ENCODE measurements around the gene MOGAT3.

DNA sequence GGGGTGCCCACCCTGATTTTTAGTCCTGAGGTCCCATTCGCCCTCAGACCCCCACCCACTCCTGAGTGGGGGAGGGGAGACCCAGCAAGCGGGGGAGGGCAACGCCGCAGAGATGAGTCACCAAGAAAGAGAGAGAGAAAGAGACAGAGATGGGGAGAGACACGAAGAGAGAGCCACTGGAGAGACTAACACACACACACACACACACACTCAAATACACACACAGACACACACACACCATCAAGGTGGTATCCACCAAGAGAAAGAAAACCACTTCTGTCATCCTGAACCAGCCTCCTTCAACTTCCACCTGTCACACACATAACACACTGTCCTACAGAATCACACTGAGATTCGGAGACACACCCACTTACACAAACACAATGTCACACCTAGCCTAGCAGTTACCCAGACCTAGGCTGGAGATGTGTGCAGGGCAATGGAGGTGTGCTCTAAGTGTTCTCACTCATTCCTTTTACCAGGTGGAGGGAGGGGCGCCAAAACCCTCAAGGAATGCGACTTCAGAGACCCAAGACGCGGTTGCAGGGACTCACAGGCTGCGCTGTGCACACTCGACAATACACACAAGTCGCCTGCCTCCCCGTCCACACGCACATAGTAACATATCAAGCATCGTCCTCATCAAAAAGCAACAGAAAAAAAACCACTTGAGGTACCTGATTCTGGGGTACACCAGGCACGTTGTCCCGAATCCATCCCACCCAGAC lies 31.6 kb downstream of the MOGAT3 start:
- no peak for TF ChIP-seq CTCF (conservative IDR thresholded peaks at IDR 0.05)
- no peak for TF ChIP-seq EZH2 (IDR thresholded peaks at IDR 0.05; ENCODE audit: low read depth)
